HepG2 (cell line): Measurements from ENCODE around the gene GDA. TPM values are rescaled to one million over a fixed set of nuclear protein-coding genes. Genes with fewer than 3 reads are reported as not detected.

Source experiments
- BORCS8-MEF2B ChIP-seq: sonication (generic); formaldehyde crosslinking; IDR thresholded peaks from 2 replicates; pipeline ENCODE4 v1.8.0; 2022; ENCODE audit warnings: mild to moderate bottlenecking, missing genetic modification reagents
- BRCA1 ChIP-seq: sonication (generic); formaldehyde crosslinking; IDR thresholded peaks from 2 replicates; pipeline ENCODE4 v1.4.0; 2020; ENCODE audit warnings: missing genetic modification reagents
- BRD4 ChIP-seq: sonication (generic); formaldehyde crosslinking; IDR thresholded peaks from 2 replicates; pipeline ENCODE4 v1.4.0; 2020; ENCODE audit warnings: missing genetic modification reagents
- CBX5 ChIP-seq: sonication (generic); formaldehyde crosslinking; IDR thresholded peaks from 2 replicates; pipeline ENCODE4 v1.4.0; 2020; ENCODE audit warnings: missing genetic modification reagents, borderline replicate concordance
- CHD4 ChIP-seq: fragments of 200-600 bp; sonication (generic); IDR thresholded peaks from 2 replicates; pipeline ENCODE4 v1.7.0; 2017; ENCODE audit warnings: mild to moderate bottlenecking, low read length, borderline replicate concordance
- ELK4 ChIP-seq: sonication (generic); formaldehyde crosslinking; IDR thresholded peaks from 2 replicates; pipeline ENCODE4 v1.9.0; 2021; ENCODE audit warnings: missing genetic modification reagents, borderline replicate concordance
- ISL2 ChIP-seq: sonication (generic); formaldehyde crosslinking; IDR thresholded peaks from 2 replicates; pipeline ENCODE4 v1.5.0; 2020; ENCODE audit warnings: missing genetic modification reagents
- LCORL ChIP-seq, 2 experiments: fragments of 450-650 bp in 1 of 2; sonication (generic) in 1 of 2; formaldehyde crosslinking in 1 of 2; IDR thresholded peaks; 2 replicates each; pipeline versions ENCODE4 v1.5.0 to v1.6.1; 2017 to 2020; ENCODE audit warnings: antibody characterized with exemption in 1 of 2, missing genetic modification reagents in 1 of 2
- PAF1 ChIP-seq: IDR thresholded peaks from 2 replicates; pipeline ENCODE4 v1.6.1; 2016; ENCODE audit warnings: missing genetic modification reagents, missing compliant biosample characterization
- PRPF4 ChIP-seq: fragments of 200-400 bp; formaldehyde crosslinking; IDR thresholded peaks from 2 replicates; pipeline ENCODE4 v1.6.1; 2016; ENCODE audit warnings: low read length, low read depth; ENCODE audit not compliant: poor library complexity, severe bottlenecking
- STAG1 ChIP-seq: sonication (generic); formaldehyde crosslinking; IDR thresholded peaks from 2 replicates; pipeline ENCODE4 v1.4.0; 2020; ENCODE audit warnings: missing genetic modification reagents
- TEAD3 ChIP-seq: optimal IDR thresholded peaks from 2 replicates; pipeline ENCODE3; 2016; ENCODE audit warnings: borderline replicate concordance
- ZNF251 ChIP-seq: sonication (generic); formaldehyde crosslinking; IDR thresholded peaks from 2 replicates; pipeline ENCODE4 v1.9.0; 2021; ENCODE audit warnings: mild to moderate bottlenecking, missing genetic modification reagents
- ZNF260 ChIP-seq: sonication (generic); formaldehyde crosslinking; IDR thresholded peaks from 2 replicates; pipeline ENCODE4 v1.4.0; 2020; ENCODE audit warnings: missing genetic modification reagents, low read depth, mild to moderate bottlenecking, borderline replicate concordance
- ZNF34 ChIP-seq: sonication (generic); formaldehyde crosslinking; IDR thresholded peaks from 2 replicates; pipeline ENCODE4 v1.4.0; 2020; ENCODE audit warnings: mild to moderate bottlenecking, missing genetic modification reagents, borderline replicate concordance
- ZNF557 ChIP-seq: sonication (generic); formaldehyde crosslinking; IDR thresholded peaks from 2 replicates; pipeline ENCODE4 v1.4.0; 2020; ENCODE audit warnings: missing genetic modification reagents
- ZNF609 ChIP-seq: sonication (generic); formaldehyde crosslinking; IDR thresholded peaks from 2 replicates; pipeline ENCODE4 v1.4.0; 2020; ENCODE audit warnings: mild to moderate bottlenecking, missing genetic modification reagents, borderline replicate concordance
- ZSCAN29 ChIP-seq: sonication (generic); formaldehyde crosslinking; conservative IDR thresholded peaks from 2 replicates; pipeline ENCODE4 v1.4.0; 2020; ENCODE audit warnings: mild to moderate bottlenecking, missing genetic modification reagents
- ZSCAN9 ChIP-seq: IDR thresholded peaks from 2 replicates; pipeline ENCODE4 v1.6.1; 2016; ENCODE audit warnings: borderline replicate concordance
- polyA plus RNA-seq, 8 experiments: library from polyadenylated mRNA; depleted of rRNA in 3 of 8; stranded (reverse) in 7 of 8; unstranded in 1 of 8; fragments of >200 nt; fragmentation: Illumina TruSeq in 4 of 8; extraction: Trizol in 4 of 8; gene quantifications; 2 replicates each; pipeline versions ENCODE4 v1.2.1 to v1.2.3, GENCODE V29; 2011 to 2016; ENCODE audit warnings: low read depth in 4 of 8, missing spikeins in 1 of 8, mixed read lengths in 1 of 8; ENCODE audit not compliant: insufficient read depth in 1 of 8
- total RNA-seq, 5 experiments: library from RNA; depleted of rRNA; stranded (reverse); fragments of >200 nt; fragmentation: Illumina TruSeq; extraction: Trizol; gene quantifications; 2 replicates each; pipeline ENCODE4 v1.2.3, GENCODE V29; 2016; ENCODE audit warnings: low read depth in 1 of 5
- TF ChIP-seq, protein P1 (sequence below): sonication (generic); formaldehyde crosslinking; IDR thresholded peaks from 2 replicates; pipeline ENCODE4 v1.5.0; 2020; ENCODE audit warnings: mild to moderate bottlenecking, missing genetic modification reagents, borderline replicate concordance

The GDA gene
- total and polyA plus RNA-seq, 2 of the 13 experiments (the other 11 are each of a cell fraction or from before 2014, with no cell fraction given), result 0.15 to 0.99 TPM

DNA sequence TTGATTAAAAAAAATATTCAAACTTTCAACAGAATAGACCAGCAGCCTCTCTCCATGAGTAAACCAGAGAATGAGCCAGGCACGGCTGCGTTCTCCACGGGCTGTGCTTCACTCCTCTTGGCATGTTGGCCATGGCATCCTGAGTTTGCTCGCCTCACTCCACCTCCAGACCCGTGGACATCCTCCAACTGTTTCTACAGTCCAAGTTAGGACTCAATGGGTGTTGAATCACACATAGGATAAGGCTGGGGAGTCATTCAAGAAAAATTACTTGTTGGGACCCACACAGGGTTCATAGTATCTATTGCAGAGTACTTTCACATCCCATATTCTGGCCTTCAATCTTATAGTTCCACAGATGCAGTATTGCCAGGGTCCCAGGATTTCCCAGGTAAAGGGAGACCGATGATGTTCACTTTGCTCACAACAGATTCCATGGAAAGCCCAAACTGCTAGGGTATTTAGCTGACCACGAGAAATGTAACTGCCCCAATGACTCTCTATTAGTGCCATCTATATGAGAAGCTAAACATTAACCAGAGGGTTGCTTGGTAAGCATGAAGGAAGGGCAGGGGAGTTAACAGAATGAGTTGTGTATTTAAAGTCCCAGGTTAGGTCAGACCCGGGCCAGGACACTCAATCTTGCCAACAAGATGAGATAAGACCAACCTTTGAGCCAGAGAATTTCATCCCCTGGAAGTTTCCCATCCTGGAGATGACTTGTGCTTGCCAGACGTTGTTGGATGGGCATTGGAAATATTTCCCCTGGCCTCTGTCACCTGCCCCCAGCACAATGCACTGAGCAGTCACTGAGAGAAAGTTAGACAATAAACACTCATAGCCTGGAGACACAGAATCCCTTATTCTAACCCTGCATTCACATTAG, 19.7 kb upstream of the GDA start (continued):
- TF ChIP-seq STAG1 (CRISPR knock-in tag) (no peak), ZNF557 (CRISPR knock-in tag) (no peak), LCORL (IDR thresholded peaks at IDR 0.05) (no peak), LCORL (CRISPR knock-in tag; IDR thresholded peaks at IDR 0.05) (0 out of 2 replicates have a peak, but pooled peaks have one; percentile 36), BORCS8-MEF2B (no peak), ZNF609 (CRISPR knock-in tag) (peak; percentile 75; the same call in 1 of the 2 replicates), ZSCAN29 (0 out of 2 replicates have a peak, but pooled peaks have one; percentile 29), BRCA1 (CRISPR knock-in tag) (no peak), ZNF251 (CRISPR knock-in tag) (no peak), PAF1 (CRISPR knock-in tag) (no peak), CHD4 (peak; percentile 82; the same call in 1 of the 2 replicates), ZNF34 (no peak), PRPF4 (no peak), ELK4 (CRISPR knock-in tag) (no peak), TEAD3 (peak; percentile 82), BRD4 (0 out of 2 replicates have a peak, but pooled peaks have one; percentile 45), CBX5 (CRISPR knock-in tag) (peak; percentile 25; the same call in 1 of the 2 replicates), ISL2 (peak; percentile 84), ZNF260 (CRISPR knock-in tag) (no peak), ZSCAN9 (CRISPR knock-in tag) (no peak)
- TF ChIP-seq, protein P1, sequence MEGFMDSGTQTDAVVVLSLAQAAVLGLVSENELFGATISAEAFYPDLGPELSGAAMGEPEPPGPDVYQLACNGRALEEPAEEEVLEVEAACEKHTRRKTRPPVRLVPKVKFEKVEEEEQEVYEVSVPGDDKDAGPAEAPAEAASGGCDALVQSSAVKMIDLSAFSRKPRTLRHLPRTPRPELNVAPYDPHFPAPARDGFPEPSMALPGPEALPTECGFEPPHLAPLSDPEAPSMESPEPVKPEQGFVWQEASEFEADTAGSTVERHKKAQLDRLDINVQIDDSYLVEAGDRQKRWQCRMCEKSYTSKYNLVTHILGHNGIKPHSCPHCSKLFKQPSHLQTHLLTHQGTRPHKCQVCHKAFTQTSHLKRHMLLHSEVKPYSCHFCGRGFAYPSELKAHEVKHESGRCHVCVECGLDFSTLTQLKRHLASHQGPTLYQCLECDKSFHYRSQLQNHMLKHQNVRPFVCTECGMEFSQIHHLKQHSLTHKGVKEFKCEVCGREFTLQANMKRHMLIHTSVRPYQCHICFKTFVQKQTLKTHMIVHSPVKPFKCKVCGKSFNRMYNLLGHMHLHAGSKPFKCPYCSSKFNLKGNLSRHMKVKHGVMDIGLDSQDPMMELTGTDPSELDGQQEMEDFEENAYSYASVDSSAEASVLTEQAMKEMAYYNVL (CRISPR knock-in tag), result peak; percentile 45; the same call in 1 of the 2 replicates
